GM12892 (cell line): Measurements from ENCODE around the gene BLVRA.

Experiments
- POLR2A ChIP-seq: IDR thresholded peaks from 2 replicates; pipeline ENCODE4 v1.6.1; 2011; ENCODE audit warnings: low read depth, low read length, control low read depth
- POLR2AphosphoS5 ChIP-seq: IDR thresholded peaks from 2 replicates; pipeline ENCODE4 v1.6.1; 2011; ENCODE audit warnings: low read depth, low read length, control low read depth
- TAF1 ChIP-seq: IDR thresholded peaks from 2 replicates; pipeline ENCODE4 v1.6.1; 2011; ENCODE audit warnings: low read depth, mild to moderate bottlenecking, control low read depth, low read length, borderline replicate concordance

DNA sequence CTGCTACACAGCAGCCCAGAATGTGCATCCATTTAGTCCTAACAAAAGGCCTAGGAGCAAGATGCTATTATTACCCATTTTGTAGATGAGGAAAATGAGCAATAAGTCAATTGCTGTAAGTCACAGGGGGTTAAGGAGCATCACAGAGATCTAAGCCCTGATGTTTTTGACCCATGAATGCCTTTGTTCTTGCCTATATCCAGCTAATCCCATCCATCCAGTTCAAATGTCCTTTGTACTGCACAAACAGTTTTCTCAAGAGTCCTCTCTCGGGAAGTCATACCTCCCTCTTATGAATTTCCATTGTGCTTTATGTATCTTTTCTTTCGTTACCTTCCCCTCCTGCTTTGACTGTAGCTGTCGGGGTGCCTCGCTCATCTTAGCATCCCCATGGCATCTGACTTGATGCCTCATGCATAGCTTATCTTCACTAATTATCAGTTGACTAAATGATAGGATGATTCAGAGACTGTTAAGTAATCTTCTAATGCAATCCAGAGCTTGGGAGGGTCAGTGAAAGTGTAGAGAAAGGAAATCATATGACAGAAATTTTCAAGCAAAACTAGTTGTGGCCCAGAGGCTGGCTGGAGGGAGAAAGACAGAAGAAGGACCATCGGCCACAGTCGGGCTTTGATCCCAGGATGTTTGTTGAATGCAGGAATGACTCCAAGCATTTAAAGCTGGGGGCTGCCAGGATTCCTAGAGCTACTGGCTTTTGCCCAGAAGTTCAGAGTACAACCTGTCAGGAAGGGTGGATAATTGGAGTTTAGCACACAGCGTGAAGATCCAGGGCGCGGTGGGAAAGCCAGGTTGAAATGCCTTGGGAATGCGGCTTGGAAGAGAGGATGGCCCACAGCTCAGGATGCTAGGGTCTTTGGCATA, 23.5 kb downstream of the BLVRA start:
- no peak for TF ChIP-seq POLR2A
- TF ChIP-seq POLR2AphosphoS5: no peak
- no peak for TF ChIP-seq TAF1
